NCI-H1417 (cell line): ENCODE measurements around the gene ZBTB9.

Experiments
- DNase-seq, 3 experiments: peaks; one replicate each; lab custom pipeline; 2025; lab: John Stamatoyannopoulos, UW

ZBTB9 gene

GRCh38 chr6:33433544-33434191 is 20.7 kb upstream of the ZBTB9 start:
- DNase-seq, result no peak

GRCh38 chr6:33434961-33435360 is 19.4 kb upstream of the ZBTB9 start:
- DNase-seq, result no peak

- DNase-seq, result no peak
Measured at GRCh38 chr6:33437666-33438065, 16.7 kb upstream of the ZBTB9 start.

- no peak for DNase-seq
Measured at GRCh38 chr6:33438978-33439594, 15.3 kb upstream of the ZBTB9 start.

DNA sequence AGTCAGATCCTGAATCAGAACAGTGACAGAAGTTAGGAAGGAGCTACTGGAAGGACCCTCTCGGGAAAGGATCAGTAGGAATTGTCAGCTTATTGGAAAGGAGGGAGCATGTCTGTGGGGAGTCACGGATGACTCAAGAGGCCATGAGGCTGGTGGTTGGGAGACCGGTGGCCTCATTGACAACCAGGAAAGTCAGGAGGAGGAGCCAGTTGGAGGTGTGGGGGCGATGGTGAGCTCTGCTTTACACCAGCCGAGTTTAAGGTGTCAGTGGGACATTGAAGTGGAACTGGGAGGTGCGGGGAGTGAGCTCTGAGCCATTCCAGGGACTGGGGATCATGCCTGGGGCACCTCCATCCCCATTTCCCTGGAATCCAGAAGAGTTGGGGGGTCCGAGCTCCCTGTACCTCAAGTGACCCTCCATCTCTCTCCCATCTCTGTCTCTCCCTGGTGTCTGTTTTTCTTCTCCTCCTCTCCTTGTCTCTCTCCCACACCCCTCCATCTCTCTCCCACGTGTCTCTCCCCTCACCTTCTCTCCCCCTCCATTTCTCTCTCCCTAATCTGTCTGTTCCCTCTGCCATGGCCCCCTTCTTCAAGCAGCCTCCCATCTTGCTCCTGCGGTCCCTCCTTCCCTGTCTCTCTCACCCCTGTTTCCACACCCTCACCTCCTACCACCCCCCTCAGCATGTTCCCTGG is 14.3 kb upstream of the ZBTB9 start:
- DNase-seq, result no peak

- DNase-seq, result no peak
Measured at GRCh38 chr6:33440649-33441309, 13.6 kb upstream of the ZBTB9 start.

DNA sequence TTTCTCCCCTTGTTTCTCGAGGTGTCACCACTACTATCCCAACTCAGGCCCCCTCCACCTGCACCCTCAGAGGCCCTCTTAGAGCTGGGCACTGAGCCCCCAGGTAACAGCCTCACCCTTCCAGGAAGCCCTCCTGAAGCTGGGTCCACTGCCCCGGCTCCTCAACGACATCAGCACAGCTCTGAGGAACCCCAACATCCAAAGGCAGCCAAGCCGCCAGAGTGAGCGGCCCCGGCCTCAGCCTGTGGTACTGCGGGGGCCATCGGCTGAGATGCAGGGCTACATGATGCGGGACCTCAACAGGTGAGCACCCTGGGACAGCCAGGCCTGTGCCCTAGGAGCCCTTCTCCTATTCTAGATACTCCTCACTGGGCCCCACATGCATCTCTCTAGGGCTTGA is 12.9 kb upstream of the ZBTB9 start:
- DNase-seq, result no peak

- no peak for DNase-seq
Measured at GRCh38 chr6:33442283-33442682, 12.1 kb upstream of the ZBTB9 start.

GRCh38 chr6:33443025-33443424 is 11.4 kb upstream of the ZBTB9 start:
- no peak for DNase-seq

DNA sequence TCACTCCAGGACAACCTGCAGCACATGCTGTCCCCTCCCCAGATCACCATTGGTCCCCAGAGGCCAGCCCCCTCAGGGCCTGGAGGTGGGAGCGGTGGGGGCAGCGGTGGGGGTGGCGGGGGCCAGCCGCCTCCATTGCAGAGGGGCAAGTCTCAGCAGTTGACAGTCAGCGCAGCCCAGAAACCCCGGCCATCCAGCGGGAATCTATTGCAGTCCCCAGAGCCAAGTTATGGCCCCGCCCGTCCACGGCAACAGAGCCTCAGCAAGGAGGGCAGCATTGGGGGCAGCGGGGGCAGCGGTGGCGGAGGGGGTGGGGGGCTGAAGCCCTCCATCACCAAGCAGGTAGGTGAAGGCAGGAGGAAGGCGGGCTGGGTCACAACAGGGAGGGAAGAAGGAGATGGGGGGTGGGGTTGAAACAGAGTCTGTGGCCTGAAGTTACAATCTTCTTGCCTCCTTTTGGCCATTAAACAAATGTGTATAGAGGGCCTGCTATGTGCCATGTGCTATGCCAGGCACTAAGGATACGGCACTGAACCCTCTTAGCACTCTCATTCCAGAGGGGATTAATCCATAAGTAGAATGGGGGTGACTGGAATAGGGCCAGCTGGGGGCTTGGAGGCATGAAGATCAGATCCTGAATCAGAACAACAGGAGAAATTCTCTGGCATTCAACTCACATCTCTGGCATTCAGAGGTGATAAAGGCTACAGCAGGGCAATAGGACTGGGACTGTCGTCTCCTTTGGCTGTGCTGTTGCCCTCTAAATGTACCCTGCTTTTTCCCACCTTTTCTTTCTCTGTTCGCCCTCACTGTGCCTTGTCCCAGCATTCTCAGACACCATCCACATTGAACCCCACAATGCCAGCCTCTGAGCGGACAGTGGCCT is 10.5 kb upstream of the ZBTB9 start:
- DNase-seq, result no peak

DNA sequence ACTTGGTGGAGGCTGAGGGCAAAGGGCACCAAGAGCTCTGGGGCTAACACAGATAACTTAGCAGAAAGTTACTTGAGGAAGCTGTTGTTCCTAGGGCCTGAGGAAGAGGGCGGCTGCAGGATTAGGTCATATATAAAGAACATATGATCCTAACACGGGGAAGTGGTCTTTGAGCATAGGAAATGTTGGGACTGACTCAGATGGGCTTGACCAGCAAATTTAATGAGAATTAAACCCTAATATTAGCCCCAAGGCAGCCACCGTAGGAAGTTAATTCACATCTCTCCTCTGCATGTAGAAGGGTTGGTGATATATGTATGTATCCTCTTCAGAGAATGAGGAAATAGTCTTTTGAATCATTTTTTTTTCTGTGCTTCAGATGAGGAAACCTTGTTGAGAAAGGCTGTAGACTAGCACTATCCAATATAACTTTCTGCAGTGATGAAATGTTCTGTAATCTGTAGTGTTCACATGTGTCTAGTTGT is 9.2 kb upstream of the ZBTB9 start:
- DNase-seq, result no peak

GRCh38 chr6:33446356-33446755 is 8.0 kb upstream of the ZBTB9 start:
- no peak for DNase-seq

- no peak for DNase-seq
Measured at GRCh38 chr6:33450434-33450833, 3.9 kb upstream of the ZBTB9 start.

GRCh38 chr6:33451606-33452005 is 2.8 kb upstream of the ZBTB9 start:
- no peak for DNase-seq

DNA sequence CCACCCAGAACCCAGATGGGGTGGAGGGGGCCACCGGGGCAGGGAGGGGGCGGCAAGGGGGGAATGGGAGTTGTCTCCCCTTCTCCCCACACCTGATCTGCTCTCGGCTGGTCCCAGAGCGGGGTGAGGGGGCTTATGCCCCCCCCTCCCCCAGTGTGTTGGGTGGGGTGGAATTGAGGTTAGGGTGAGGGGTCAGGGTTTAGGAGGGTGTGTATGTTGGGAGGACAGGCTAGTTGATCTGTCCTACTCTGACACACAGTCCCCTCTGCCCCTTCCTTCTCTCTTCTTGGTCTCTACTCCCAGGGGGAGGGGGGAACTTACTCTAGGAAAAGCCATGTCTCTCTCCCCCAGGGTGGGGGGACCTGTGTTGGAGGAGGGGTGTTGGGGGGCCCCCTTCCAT is 1.9 kb upstream of the ZBTB9 start:
- DNase-seq, result no peak

GRCh38 chr6:33453393-33454008 is 875 bp upstream of the ZBTB9 start:
- DNase-seq, result peak in 1 of 3 experiments; percentile 35

DNA sequence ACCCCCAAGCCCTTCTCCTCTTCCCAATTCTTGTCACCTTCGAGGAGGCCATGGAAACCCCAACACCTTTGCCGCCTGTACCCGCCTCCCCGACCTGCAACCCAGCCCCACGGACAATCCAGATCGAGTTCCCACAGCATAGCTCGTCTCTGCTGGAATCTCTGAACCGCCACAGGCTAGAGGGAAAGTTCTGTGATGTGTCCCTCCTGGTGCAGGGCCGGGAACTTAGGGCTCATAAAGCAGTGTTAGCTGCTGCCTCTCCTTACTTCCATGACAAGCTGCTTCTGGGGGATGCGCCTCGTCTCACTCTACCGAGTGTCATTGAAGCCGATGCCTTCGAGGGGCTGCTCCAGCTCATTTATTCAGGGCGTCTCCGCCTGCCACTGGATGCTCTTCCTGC is 675 bp downstream of the ZBTB9 start:
- no peak for DNase-seq

DNA sequence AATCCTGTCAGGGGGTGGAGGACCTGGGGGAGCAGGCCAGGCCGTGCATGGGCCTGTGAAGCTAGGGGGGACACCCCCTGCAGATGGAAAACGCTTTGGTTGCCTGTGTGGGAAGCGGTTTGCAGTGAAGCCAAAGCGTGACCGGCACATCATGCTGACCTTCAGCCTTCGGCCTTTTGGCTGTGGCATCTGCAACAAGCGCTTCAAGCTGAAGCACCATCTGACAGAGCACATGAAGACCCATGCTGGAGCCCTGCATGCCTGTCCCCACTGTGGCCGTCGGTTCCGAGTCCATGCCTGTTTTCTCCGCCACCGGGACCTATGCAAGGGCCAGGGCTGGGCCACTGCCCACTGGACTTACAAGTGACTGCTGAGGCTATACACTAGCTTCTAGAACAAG is 1.8 kb downstream of the ZBTB9 start:
- no peak for DNase-seq

- no peak for DNase-seq
Measured at GRCh38 chr6:33458676-33459075, 4.3 kb downstream of the ZBTB9 start.

GRCh38 chr6:33459226-33459625 is 4.8 kb downstream of the ZBTB9 start:
- DNase-seq, result no peak

GRCh38 chr6:33466075-33466735 is 11.8 kb downstream of the ZBTB9 start:
- DNase-seq, result no peak
